ENCODE measurements around the gene BRSK2. TPM values are rescaled to one million over a fixed set of nuclear protein-coding genes. Genes with fewer than 3 reads are reported as not detected.

Gene BRSK2
- total RNA-seq, 1 experiment from 2014 or later, result 32.2 TPM

DNA sequence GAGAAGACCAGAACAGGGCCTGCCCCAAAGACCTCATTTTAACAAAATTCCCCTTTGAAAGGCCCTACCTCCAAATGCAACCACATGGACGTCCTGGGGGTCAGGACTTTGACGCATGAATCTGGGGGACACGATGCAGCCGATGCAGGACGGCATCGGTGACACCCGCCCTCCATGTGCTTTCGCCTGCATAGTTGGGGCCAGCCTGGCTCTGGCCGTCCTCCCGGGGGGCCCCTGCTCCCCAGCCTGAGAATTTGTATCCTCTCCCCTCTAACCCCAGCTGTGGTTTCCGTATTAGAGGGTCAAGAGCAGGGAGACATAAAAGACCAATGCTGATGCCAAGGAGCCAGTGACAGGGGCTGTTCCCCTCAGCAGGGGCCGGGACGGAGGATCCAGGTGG, 18.4 kb upstream of the BRSK2 start:
- intact Hi-C loops (cut with micrococcal nuclease; ENCODE audit: unreplicated experiment), result no loop called here
- Histone ChIP-seq H3K4me3 (ENCODE audit: low read depth in 2 of 2, low read length in 2 of 2) (no peak overlapping the region), H3K27me3 (ENCODE audit: control insufficient read depth, insufficient read depth, low read length) (no peaks in the 10 kb centered on the region), H3K36me3 (ENCODE audit: control insufficient read depth, insufficient read depth, low read length) (no peaks in the 10 kb centered on the region), H3K27ac (ENCODE audit: low read length) (no peak overlapping the region), H3K9me3 (ENCODE audit: control insufficient read depth, insufficient read depth, low read depth, low read length) (peaks cover 4% of the 10 kb centered on the region; the same call in 1 of the 2 replicates), H3K4me1 (ENCODE audit: control insufficient read depth, insufficient read depth, low read length) (peaks cover 18% of the 10 kb centered on the region)
- no peak for TF ChIP-seq TCF7L2 (IDR thresholded peaks at IDR 0.05; ENCODE audit: low read depth, low read length)
- TF ChIP-seq, protein P1, sequence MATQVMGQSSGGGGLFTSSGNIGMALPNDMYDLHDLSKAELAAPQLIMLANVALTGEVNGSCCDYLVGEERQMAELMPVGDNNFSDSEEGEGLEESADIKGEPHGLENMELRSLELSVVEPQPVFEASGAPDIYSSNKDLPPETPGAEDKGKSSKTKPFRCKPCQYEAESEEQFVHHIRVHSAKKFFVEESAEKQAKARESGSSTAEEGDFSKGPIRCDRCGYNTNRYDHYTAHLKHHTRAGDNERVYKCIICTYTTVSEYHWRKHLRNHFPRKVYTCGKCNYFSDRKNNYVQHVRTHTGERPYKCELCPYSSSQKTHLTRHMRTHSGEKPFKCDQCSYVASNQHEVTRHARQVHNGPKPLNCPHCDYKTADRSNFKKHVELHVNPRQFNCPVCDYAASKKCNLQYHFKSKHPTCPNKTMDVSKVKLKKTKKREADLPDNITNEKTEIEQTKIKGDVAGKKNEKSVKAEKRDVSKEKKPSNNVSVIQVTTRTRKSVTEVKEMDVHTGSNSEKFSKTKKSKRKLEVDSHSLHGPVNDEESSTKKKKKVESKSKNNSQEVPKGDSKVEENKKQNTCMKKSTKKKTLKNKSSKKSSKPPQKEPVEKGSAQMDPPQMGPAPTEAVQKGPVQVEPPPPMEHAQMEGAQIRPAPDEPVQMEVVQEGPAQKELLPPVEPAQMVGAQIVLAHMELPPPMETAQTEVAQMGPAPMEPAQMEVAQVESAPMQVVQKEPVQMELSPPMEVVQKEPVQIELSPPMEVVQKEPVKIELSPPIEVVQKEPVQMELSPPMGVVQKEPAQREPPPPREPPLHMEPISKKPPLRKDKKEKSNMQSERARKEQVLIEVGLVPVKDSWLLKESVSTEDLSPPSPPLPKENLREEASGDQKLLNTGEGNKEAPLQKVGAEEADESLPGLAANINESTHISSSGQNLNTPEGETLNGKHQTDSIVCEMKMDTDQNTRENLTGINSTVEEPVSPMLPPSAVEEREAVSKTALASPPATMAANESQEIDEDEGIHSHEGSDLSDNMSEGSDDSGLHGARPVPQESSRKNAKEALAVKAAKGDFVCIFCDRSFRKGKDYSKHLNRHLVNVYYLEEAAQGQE (IDR thresholded peaks at IDR 0.05; ENCODE audit: insufficient read depth in 1 of 2, low read depth in 2 of 2, low read length in 1 of 2), result no peak
- in situ Hi-C loops (cut with HindIII; ENCODE audit: low pct_unique_long_range_greater_than_20kb, low sequenced_read_pairs), result no loop called here
- CTCF ChIA-PET, result interaction anchor here (0.6 kb wide), 1 partner anchor 14 kb away, joined by 11 read pairs; no protein-coding TSS in a partner anchor
- BruUV-seq (replicated peaks), result no TSS peak
- POLR2A ChIA-PET, result no interaction called here
- ATAC-seq (no peak), DNase-seq (ENCODE audit: low read depth, low spot score) (no peak)

DNA sequence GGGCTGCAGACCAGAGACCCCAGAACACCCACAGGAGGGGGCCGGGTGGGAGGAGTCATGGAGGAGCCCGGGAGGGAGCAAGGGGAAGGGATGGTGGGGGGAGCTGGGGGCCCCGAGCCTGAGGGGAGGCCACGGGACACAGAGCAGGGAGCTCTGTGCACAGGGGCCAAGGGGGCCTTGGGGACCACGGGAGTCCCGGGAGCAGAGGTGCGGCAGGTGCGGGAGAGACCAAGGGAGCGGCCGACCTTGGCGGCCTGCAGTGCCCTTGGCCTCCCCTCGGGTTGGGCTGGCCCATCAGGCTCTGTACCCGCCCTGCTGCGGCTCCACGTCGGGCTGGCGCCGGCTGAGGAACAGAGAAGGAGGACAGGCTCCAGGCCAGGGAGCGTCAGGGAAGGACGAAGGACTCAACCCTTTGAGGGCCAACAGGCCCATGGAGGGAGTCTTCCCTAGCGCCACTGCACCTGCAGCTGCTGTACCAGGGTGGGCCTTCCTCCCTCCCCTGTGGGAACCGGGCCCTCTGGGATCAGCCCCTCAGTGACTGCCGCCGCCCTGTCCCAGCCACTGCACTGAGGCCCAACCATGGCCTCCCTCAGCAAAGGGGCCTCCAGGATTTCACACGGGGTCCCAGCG, 17.8 kb upstream of the BRSK2 start:
- BruUV-seq (replicated peaks), result no TSS peak
- DNase-seq (ENCODE audit: low read depth, low spot score) (no peak), ATAC-seq (no peak)
- ChIA-PET CTCF (interaction anchor here (0.6 kb wide), 1 partner anchor 13 kb away, joined by 11 read pairs; no protein-coding TSS in a partner anchor), POLR2A (no interaction called here)
- in situ Hi-C loops (cut with HindIII; ENCODE audit: low pct_unique_long_range_greater_than_20kb, low sequenced_read_pairs), result no loop called here
- intact Hi-C loops (cut with micrococcal nuclease; ENCODE audit: unreplicated experiment), result no loop called here
- peak overlapping the region; percentile 32; the same call in 1 of the 2 replicates for H3K27ac ChIP-seq (ENCODE audit: low read length)
- peaks cover under 1% of the 10 kb centered on the region; the same call in 1 of the 2 replicates for H3K9me3 ChIP-seq (ENCODE audit: control insufficient read depth, insufficient read depth, low read depth, low read length)
- no peaks in the 10 kb centered on the region for H3K27me3 ChIP-seq (ENCODE audit: control insufficient read depth, insufficient read depth, low read length)
- peaks cover 18% of the 10 kb centered on the region for H3K4me1 ChIP-seq (ENCODE audit: control insufficient read depth, insufficient read depth, low read length)
- H3K4me3 ChIP-seq (ENCODE audit: low read depth in 2 of 2, low read length in 2 of 2), result no peak overlapping the region
- H3K36me3 ChIP-seq (ENCODE audit: control insufficient read depth, insufficient read depth, low read length), result no peaks in the 10 kb centered on the region
- TF ChIP-seq POLR2AphosphoS5 (IDR thresholded peaks at IDR 0.05; ENCODE audit: low read depth, low read length) (no peak), TCF7L2 (IDR thresholded peaks at IDR 0.05; ENCODE audit: low read depth, low read length) (no peak), SIN3A (IDR thresholded peaks at IDR 0.05; ENCODE audit: borderline replicate concordance, insufficient read depth, low read depth, low read length) (no peak)
- TF ChIP-seq, protein P1 (IDR thresholded peaks at IDR 0.05; ENCODE audit: insufficient read depth in 1 of 2, low read depth in 2 of 2, low read length in 1 of 2), result no peak
- TF ChIP-seq, protein P2, sequence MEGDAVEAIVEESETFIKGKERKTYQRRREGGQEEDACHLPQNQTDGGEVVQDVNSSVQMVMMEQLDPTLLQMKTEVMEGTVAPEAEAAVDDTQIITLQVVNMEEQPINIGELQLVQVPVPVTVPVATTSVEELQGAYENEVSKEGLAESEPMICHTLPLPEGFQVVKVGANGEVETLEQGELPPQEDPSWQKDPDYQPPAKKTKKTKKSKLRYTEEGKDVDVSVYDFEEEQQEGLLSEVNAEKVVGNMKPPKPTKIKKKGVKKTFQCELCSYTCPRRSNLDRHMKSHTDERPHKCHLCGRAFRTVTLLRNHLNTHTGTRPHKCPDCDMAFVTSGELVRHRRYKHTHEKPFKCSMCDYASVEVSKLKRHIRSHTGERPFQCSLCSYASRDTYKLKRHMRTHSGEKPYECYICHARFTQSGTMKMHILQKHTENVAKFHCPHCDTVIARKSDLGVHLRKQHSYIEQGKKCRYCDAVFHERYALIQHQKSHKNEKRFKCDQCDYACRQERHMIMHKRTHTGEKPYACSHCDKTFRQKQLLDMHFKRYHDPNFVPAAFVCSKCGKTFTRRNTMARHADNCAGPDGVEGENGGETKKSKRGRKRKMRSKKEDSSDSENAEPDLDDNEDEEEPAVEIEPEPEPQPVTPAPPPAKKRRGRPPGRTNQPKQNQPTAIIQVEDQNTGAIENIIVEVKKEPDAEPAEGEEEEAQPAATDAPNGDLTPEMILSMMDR (IDR thresholded peaks at IDR 0.05), result no peak
